HEK293 (cell line): ENCODE data around the gene HINFP.

ENCODE experiments used
- GFI1B ChIP-seq: fragments of 450-650 bp; formaldehyde crosslinking; IDR thresholded peaks from 2 replicates; pipeline ENCODE4 v1.5.1; 2016; ENCODE audit warnings: missing biosample characterization, missing genetic modification characterization
- GLIS2 ChIP-seq: fragments of 450-650 bp; formaldehyde crosslinking; IDR thresholded peaks from 2 replicates; pipeline ENCODE4 v1.5.1; 2016; ENCODE audit warnings: missing biosample characterization, missing genetic modification characterization
- KLF17 ChIP-seq: fragments of 450-650 bp; formaldehyde crosslinking; IDR thresholded peaks from 2 replicates; pipeline ENCODE4 v1.5.1; 2016; ENCODE audit warnings: missing biosample characterization, missing genetic modification characterization
- OSR2 ChIP-seq: fragments of 450-650 bp; formaldehyde crosslinking; IDR thresholded peaks from 2 replicates; pipeline ENCODE4 v1.5.1; 2016; ENCODE audit warnings: missing biosample characterization, missing genetic modification characterization
- PBX3 ChIP-seq: sonication (generic); formaldehyde crosslinking; IDR thresholded peaks from 2 replicates; pipeline ENCODE4 v1.8.1; 2022; ENCODE audit warnings: mild to moderate bottlenecking, moderate library complexity, missing genetic modification reagents
- RBAK ChIP-seq: fragments of 450-650 bp; formaldehyde crosslinking; IDR thresholded peaks from 2 replicates; pipeline ENCODE4 v1.5.1; 2016; ENCODE audit warnings: missing biosample characterization, missing genetic modification characterization
- SP7 ChIP-seq: fragments of 450-650 bp; formaldehyde crosslinking; IDR thresholded peaks from 2 replicates; pipeline ENCODE4 v1.5.1; 2016; ENCODE audit warnings: missing biosample characterization, missing genetic modification characterization
- YY1 ChIP-seq: fragments of 450-650 bp; formaldehyde crosslinking; IDR thresholded peaks from 2 replicates; pipeline ENCODE4 v1.5.1; 2018; ENCODE audit warnings: missing biosample characterization, missing genetic modification characterization
- ZBTB48 ChIP-seq: fragments of 450-650 bp; formaldehyde crosslinking; IDR thresholded peaks from 2 replicates; pipeline ENCODE4 v1.5.1; 2016; ENCODE audit warnings: missing biosample characterization, missing genetic modification characterization
- ZBTB7A ChIP-seq: fragments of 450-650 bp; formaldehyde crosslinking; IDR thresholded peaks from 2 replicates; pipeline ENCODE4 v1.5.1; 2016; ENCODE audit warnings: low read depth, missing biosample characterization, missing genetic modification characterization
- ZFP37 ChIP-seq: fragments of 450-650 bp; formaldehyde crosslinking; IDR thresholded peaks from 2 replicates; pipeline ENCODE4 v1.5.1; 2016; ENCODE audit warnings: missing biosample characterization, missing genetic modification characterization
- ZNF184 ChIP-seq: fragments of 450-650 bp; IDR thresholded peaks from 2 replicates; pipeline ENCODE4 v1.5.1; 2018; ENCODE audit warnings: missing biosample characterization, mild to moderate bottlenecking, missing genetic modification characterization
- ZNF335 ChIP-seq: fragments of 450-650 bp; formaldehyde crosslinking; conservative IDR thresholded peaks from 2 replicates; pipeline ENCODE4 v1.5.1; 2016; ENCODE audit warnings: missing biosample characterization, missing genetic modification characterization
- ZNF530 ChIP-seq: fragments of 450-650 bp; formaldehyde crosslinking; IDR thresholded peaks from 2 replicates; pipeline ENCODE4 v1.5.1; 2016; ENCODE audit warnings: low read depth, missing biosample characterization, missing genetic modification characterization
- ZNF548 ChIP-seq: fragments of 450-650 bp; formaldehyde crosslinking; IDR thresholded peaks from 2 replicates; pipeline ENCODE4 v1.5.1; 2016; ENCODE audit warnings: missing biosample characterization, missing genetic modification characterization
- ZNF571 ChIP-seq: fragments of 450-650 bp; formaldehyde crosslinking; IDR thresholded peaks from 2 replicates; pipeline ENCODE4 v1.5.0; 2017; ENCODE audit warnings: missing biosample characterization, missing genetic modification characterization
- ZNF610 ChIP-seq: fragments of 450-650 bp; formaldehyde crosslinking; IDR thresholded peaks from 2 replicates; pipeline ENCODE4 v1.5.1; 2016; ENCODE audit warnings: missing biosample characterization, missing genetic modification characterization, borderline replicate concordance
- ZNF624 ChIP-seq: fragments of 450-650 bp; formaldehyde crosslinking; IDR thresholded peaks from 2 replicates; pipeline ENCODE4 v1.5.1; 2017; ENCODE audit warnings: missing biosample characterization, missing genetic modification characterization
- ZNF670 ChIP-seq: fragments of 450-650 bp; formaldehyde crosslinking; IDR thresholded peaks from 2 replicates; pipeline ENCODE4 v1.5.1; 2016; ENCODE audit warnings: missing biosample characterization, missing genetic modification characterization, low read depth
- ZNF837 ChIP-seq: fragments of 450-650 bp; formaldehyde crosslinking; IDR thresholded peaks from 2 replicates; pipeline ENCODE4 v1.5.1; 2016; ENCODE audit warnings: missing biosample characterization, missing genetic modification characterization
- ZSCAN5A ChIP-seq: fragments of 450-650 bp; formaldehyde crosslinking; IDR thresholded peaks from 2 replicates; pipeline ENCODE4 v1.5.1; 2016; ENCODE audit warnings: missing biosample characterization, missing genetic modification characterization
- TF ChIP-seq, protein P1 (sequence below): fragments of 450-650 bp; formaldehyde crosslinking; IDR thresholded peaks from 2 replicates; pipeline ENCODE4 v1.5.1; 2016; ENCODE audit warnings: missing biosample characterization, missing genetic modification characterization, borderline replicate concordance
- TF ChIP-seq, protein P2 (sequence below): fragments of 450-650 bp; formaldehyde crosslinking; IDR thresholded peaks from 2 replicates; pipeline ENCODE4 v1.5.1; 2016; ENCODE audit warnings: missing biosample characterization, missing genetic modification characterization
- TF ChIP-seq, protein P3 (sequence below): fragments of 450-650 bp; formaldehyde crosslinking; optimal IDR thresholded peaks from 2 replicates; pipeline ENCODE3; 2016; ENCODE audit warnings: missing biosample characterization, mild to moderate bottlenecking, missing genetic modification characterization
- TF ChIP-seq, protein P4 (sequence below): fragments of 450-650 bp; formaldehyde crosslinking; IDR thresholded peaks from 2 replicates; pipeline ENCODE4 v1.5.1; 2016; ENCODE audit warnings: missing biosample characterization, missing genetic modification characterization

Gene HINFP

GRCh38 chr11:119095066-119095880, 26.1 kb upstream of the HINFP start (continued):
- TF ChIP-seq, protein P1, sequence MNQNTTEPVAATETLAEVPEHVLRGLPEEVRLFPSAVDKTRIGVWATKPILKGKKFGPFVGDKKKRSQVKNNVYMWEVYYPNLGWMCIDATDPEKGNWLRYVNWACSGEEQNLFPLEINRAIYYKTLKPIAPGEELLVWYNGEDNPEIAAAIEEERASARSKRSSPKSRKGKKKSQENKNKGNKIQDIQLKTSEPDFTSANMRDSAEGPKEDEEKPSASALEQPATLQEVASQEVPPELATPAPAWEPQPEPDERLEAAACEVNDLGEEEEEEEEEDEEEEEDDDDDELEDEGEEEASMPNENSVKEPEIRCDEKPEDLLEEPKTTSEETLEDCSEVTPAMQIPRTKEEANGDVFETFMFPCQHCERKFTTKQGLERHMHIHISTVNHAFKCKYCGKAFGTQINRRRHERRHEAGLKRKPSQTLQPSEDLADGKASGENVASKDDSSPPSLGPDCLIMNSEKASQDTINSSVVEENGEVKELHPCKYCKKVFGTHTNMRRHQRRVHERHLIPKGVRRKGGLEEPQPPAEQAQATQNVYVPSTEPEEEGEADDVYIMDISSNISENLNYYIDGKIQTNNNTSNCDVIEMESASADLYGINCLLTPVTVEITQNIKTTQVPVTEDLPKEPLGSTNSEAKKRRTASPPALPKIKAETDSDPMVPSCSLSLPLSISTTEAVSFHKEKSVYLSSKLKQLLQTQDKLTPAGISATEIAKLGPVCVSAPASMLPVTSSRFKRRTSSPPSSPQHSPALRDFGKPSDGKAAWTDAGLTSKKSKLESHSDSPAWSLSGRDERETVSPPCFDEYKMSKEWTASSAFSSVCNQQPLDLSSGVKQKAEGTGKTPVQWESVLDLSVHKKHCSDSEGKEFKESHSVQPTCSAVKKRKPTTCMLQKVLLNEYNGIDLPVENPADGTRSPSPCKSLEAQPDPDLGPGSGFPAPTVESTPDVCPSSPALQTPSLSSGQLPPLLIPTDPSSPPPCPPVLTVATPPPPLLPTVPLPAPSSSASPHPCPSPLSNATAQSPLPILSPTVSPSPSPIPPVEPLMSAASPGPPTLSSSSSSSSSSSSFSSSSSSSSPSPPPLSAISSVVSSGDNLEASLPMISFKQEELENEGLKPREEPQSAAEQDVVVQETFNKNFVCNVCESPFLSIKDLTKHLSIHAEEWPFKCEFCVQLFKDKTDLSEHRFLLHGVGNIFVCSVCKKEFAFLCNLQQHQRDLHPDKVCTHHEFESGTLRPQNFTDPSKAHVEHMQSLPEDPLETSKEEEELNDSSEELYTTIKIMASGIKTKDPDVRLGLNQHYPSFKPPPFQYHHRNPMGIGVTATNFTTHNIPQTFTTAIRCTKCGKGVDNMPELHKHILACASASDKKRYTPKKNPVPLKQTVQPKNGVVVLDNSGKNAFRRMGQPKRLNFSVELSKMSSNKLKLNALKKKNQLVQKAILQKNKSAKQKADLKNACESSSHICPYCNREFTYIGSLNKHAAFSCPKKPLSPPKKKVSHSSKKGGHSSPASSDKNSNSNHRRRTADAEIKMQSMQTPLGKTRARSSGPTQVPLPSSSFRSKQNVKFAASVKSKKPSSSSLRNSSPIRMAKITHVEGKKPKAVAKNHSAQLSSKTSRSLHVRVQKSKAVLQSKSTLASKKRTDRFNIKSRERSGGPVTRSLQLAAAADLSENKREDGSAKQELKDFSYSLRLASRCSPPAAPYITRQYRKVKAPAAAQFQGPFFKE, result peak; percentile 94; the same call in 1 of the 2 replicates
- 0 out of 2 replicates have a peak, but pooled peaks have one; percentile 48 for TF ChIP-seq ZNF184 (tag by site-specific recombination)
- TF ChIP-seq ZNF335 (tag by site-specific recombination), result peak; percentile 9; the same call in 1 of the 2 replicates
- TF ChIP-seq ZNF530 (tag by site-specific recombination), result no peak
- TF ChIP-seq KLF17 (tag by site-specific recombination), result peak; percentile 76
- peak; percentile 80 for TF ChIP-seq ZNF837 (tag by site-specific recombination)
- TF ChIP-seq ZNF624 (tag by site-specific recombination), result 0 out of 2 replicates have a peak, but pooled peaks have one; percentile 55
- peak; percentile 61 for TF ChIP-seq GLIS2 (tag by site-specific recombination)
- peak; percentile 83 for TF ChIP-seq PBX3 (CRISPR knock-in tag)
- TF ChIP-seq SP7 (tag by site-specific recombination), result peak; percentile 66
- no peak for TF ChIP-seq ZNF670 (tag by site-specific recombination)
- TF ChIP-seq, protein P2, sequence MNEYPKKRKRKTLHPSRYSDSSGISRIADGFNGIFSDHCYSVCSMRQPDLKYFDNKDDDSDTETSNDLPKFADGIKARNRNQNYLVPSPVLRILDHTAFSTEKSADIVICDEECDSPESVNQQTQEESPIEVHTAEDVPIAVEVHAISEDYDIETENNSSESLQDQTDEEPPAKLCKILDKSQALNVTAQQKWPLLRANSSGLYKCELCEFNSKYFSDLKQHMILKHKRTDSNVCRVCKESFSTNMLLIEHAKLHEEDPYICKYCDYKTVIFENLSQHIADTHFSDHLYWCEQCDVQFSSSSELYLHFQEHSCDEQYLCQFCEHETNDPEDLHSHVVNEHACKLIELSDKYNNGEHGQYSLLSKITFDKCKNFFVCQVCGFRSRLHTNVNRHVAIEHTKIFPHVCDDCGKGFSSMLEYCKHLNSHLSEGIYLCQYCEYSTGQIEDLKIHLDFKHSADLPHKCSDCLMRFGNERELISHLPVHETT (tag by site-specific recombination), result 0 out of 2 replicates have a peak, but pooled peaks have one; percentile 16
- TF ChIP-seq, protein P3, sequence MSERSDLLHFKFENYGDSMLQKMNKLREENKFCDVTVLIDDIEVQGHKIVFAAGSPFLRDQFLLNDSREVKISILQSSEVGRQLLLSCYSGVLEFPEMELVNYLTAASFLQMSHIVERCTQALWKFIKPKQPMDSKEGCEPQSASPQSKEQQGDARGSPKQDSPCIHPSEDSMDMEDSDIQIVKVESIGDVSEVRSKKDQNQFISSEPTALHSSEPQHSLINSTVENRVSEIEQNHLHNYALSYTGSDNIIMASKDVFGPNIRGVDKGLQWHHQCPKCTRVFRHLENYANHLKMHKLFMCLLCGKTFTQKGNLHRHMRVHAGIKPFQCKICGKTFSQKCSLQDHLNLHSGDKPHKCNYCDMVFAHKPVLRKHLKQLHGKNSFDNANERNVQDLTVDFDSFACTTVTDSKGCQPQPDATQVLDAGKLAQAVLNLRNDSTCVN, result peak; percentile 93
- TF ChIP-seq ZNF548 (tag by site-specific recombination), result no peak
- TF ChIP-seq ZFP37 (tag by site-specific recombination), result peak; percentile 98
- TF ChIP-seq GFI1B, result peak; percentile 72
- TF ChIP-seq ZBTB48 (tag by site-specific recombination), result no peak
- no peak for TF ChIP-seq ZNF610 (tag by site-specific recombination)
- peak; percentile 50; the same call in 1 of the 2 replicates for TF ChIP-seq YY1 (tag by site-specific recombination)
- TF ChIP-seq ZBTB7A (tag by site-specific recombination), result 0 out of 2 replicates have a peak, but pooled peaks have one; percentile 22
- TF ChIP-seq, protein P4, sequence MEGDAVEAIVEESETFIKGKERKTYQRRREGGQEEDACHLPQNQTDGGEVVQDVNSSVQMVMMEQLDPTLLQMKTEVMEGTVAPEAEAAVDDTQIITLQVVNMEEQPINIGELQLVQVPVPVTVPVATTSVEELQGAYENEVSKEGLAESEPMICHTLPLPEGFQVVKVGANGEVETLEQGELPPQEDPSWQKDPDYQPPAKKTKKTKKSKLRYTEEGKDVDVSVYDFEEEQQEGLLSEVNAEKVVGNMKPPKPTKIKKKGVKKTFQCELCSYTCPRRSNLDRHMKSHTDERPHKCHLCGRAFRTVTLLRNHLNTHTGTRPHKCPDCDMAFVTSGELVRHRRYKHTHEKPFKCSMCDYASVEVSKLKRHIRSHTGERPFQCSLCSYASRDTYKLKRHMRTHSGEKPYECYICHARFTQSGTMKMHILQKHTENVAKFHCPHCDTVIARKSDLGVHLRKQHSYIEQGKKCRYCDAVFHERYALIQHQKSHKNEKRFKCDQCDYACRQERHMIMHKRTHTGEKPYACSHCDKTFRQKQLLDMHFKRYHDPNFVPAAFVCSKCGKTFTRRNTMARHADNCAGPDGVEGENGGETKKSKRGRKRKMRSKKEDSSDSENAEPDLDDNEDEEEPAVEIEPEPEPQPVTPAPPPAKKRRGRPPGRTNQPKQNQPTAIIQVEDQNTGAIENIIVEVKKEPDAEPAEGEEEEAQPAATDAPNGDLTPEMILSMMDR (tag by site-specific recombination), result peak; percentile 59
- TF ChIP-seq OSR2, result no peak
- no peak for TF ChIP-seq ZNF571 (tag by site-specific recombination)
- TF ChIP-seq ZSCAN5A (tag by site-specific recombination), result peak; percentile 80
- TF ChIP-seq RBAK (tag by site-specific recombination), result 0 out of 2 replicates have a peak, but pooled peaks have one; percentile 14
